IMR-90 (cell line): ENCODE data around the gene SPECC1L. TPM values are rescaled to one million over a fixed set of nuclear protein-coding genes. Genes with fewer than 3 reads are reported as not detected.

Experiments
- ATAC-seq: fragments of 200-7000 bp; cut with Tn5 transposase; 2 replicates; pipeline ENCODE4 v1.9.1; 2020; ENCODE audit warnings: low read depth, mild to moderate bottlenecking, moderate library complexity
- BruUV-seq: library from RNA; stranded (reverse); fragments of 400-500 nt; replicated peaks from 2 replicates; lab custom pipeline; 2021; lab: Mats Ljungman, UMichigan
- CTCF ChIA-PET: fragments of 300-600 bp; formaldehyde crosslinking; extraction: SDS; loops from one replicate; lab custom pipeline; 2021; ENCODE audit warnings: antibody characterized with exemption; lab: Yijun Ruan, JAX
- POLR2A ChIA-PET: fragments of 300-600 bp; sonication (Branson Sonifier 250); formaldehyde crosslinking; loops from one replicate; lab custom pipeline; 2022; ENCODE audit warnings: antibody characterized with exemption; ENCODE audit not compliant: unreplicated experiment; lab: Charles Lee
- DNase-seq: peaks from one replicate; pipeline ENCODE4 v3.0.0; 2013
- H2AFZ ChIP-seq: replicated peaks from 2 replicates; pipeline ENCODE3; 2013; ENCODE audit warnings: low read length, mild to moderate bottlenecking; ENCODE audit not compliant: poor library complexity
- H2AK5ac ChIP-seq: 2 replicates; pipeline ENCODE4 v1.6.1; 2013; ENCODE audit warnings: low read depth, low read length, inconsistent platforms
- H2AK9ac ChIP-seq: replicated peaks from 2 replicates; pipeline ENCODE3; 2013; ENCODE audit warnings: mild to moderate bottlenecking, low read depth, low read length, moderate library complexity; ENCODE audit not compliant: poor library complexity
- H2BK120ac ChIP-seq: 2 replicates; pipeline ENCODE4 v1.6.1; 2013; ENCODE audit warnings: low read depth, low read length, inconsistent platforms
- H2BK15ac ChIP-seq: 3 replicates; pipeline ENCODE4 v1.6.1; 2013; ENCODE audit warnings: low read depth, low read length, inconsistent platforms
- H2BK20ac ChIP-seq: 2 replicates; pipeline ENCODE4 v1.6.1; 2013; ENCODE audit warnings: low read depth, mild to moderate bottlenecking, inconsistent platforms, low read length, moderate library complexity
- H2BK5ac ChIP-seq: 2 replicates; pipeline ENCODE4 v1.6.1; 2013; ENCODE audit warnings: mild to moderate bottlenecking, low read depth, low read length, inconsistent platforms; ENCODE audit not compliant: poor library complexity, severe bottlenecking
- H3K14ac ChIP-seq: replicated peaks from 2 replicates; pipeline ENCODE4 v1.6.1; 2013; ENCODE audit warnings: low read depth, low read length, inconsistent platforms
- H3K18ac ChIP-seq: 2 replicates; pipeline ENCODE4 v1.6.1; 2013; ENCODE audit warnings: low read depth, low read length, control low read depth
- H3K23ac ChIP-seq: 2 replicates; pipeline ENCODE4 v1.6.1; 2013; ENCODE audit warnings: low read depth, low read length, inconsistent platforms
- H3K27ac ChIP-seq: 2 replicates; pipeline ENCODE4 v1.5.1; 2013; ENCODE audit warnings: mild to moderate bottlenecking, control low read depth, low read length; ENCODE audit not compliant: insufficient read depth
- H3K27me3 ChIP-seq: 2 replicates; pipeline ENCODE4 v1.6.1; 2013; ENCODE audit warnings: low read length; ENCODE audit not compliant: control insufficient read depth, insufficient read depth
- H3K36me3 ChIP-seq: 2 replicates; pipeline ENCODE4 v1.6.1; 2013; ENCODE audit warnings: low read length, mixed read lengths; ENCODE audit not compliant: control insufficient read depth, insufficient read depth
- H3K4ac ChIP-seq: 2 replicates; pipeline ENCODE4 v1.6.1; 2013; ENCODE audit warnings: low read depth, low read length, inconsistent platforms
- H3K4me1 ChIP-seq: 2 replicates; pipeline ENCODE4 v1.6.1; 2013; ENCODE audit warnings: low read length, mixed read lengths; ENCODE audit not compliant: control insufficient read depth, insufficient read depth
- H3K4me2 ChIP-seq: 2 replicates; pipeline ENCODE4 v1.6.1; 2013; ENCODE audit warnings: low read depth, mild to moderate bottlenecking, control low read depth, low read length, moderate library complexity
- H3K4me3 ChIP-seq: 2 replicates; pipeline ENCODE4 v1.5.1; 2013; ENCODE audit warnings: low read depth, mild to moderate bottlenecking, control low read depth, low read length, moderate library complexity; ENCODE audit not compliant: insufficient read depth
- H3K56ac ChIP-seq: 2 replicates; pipeline ENCODE4 v1.6.1; 2013; ENCODE audit warnings: low read length, inconsistent platforms; ENCODE audit not compliant: insufficient read depth; ENCODE audit errors: extremely low read depth
- H3K79me1 ChIP-seq, 2 experiments: 2 replicates each; pipeline ENCODE4 v1.6.1; 2013; ENCODE audit warnings: low read length in 2 of 2, inconsistent platforms in 1 of 2, low read depth in 1 of 2
- H3K9ac ChIP-seq: 2 replicates; pipeline ENCODE4 v1.6.1; 2013; ENCODE audit warnings: low read depth, low read length, control low read depth
- H3K9me1 ChIP-seq: 2 replicates; pipeline ENCODE4 v1.6.1; 2013; ENCODE audit warnings: low read length, inconsistent platforms; ENCODE audit not compliant: insufficient read depth
- H3K9me3 ChIP-seq: 2 replicates; pipeline ENCODE4 v1.6.1; 2013; ENCODE audit warnings: low read length; ENCODE audit not compliant: control insufficient read depth, insufficient read depth
- H4K20me1 ChIP-seq: 2 replicates; pipeline ENCODE4 v1.6.1; 2013; ENCODE audit warnings: low read length, inconsistent platforms; ENCODE audit not compliant: insufficient read depth
- H4K5ac ChIP-seq: 2 replicates; pipeline ENCODE4 v1.6.1; 2013; ENCODE audit warnings: mild to moderate bottlenecking, low read depth, low read length, control low read depth
- H4K8ac ChIP-seq, 2 experiments: 2 replicates each; pipeline ENCODE4 v1.6.1; 2013; ENCODE audit warnings: low read depth in 2 of 2, low read length in 2 of 2, control low read depth in 1 of 2, inconsistent platforms in 1 of 2
- H4K91ac ChIP-seq: 2 replicates; pipeline ENCODE4 v1.6.1; 2013; ENCODE audit warnings: low read depth, low read length, inconsistent platforms; ENCODE audit not compliant: insufficient read depth
- BHLHE40 ChIP-seq: fragments of 150-350 bp; IDR thresholded peaks from 2 replicates; pipeline ENCODE4 v1.6.1; 2016; ENCODE audit warnings: mild to moderate bottlenecking, low read depth, low read length
- FOS ChIP-seq: fragments of 150-350 bp; IDR thresholded peaks from 2 replicates; pipeline ENCODE4 v1.6.1; 2016; ENCODE audit warnings: low read depth, low read length
- MAFK ChIP-seq: IDR thresholded peaks from 2 replicates; pipeline ENCODE4 v1.6.1; 2012; ENCODE audit warnings: low read depth, low read length, improper control_type of control experiment
- MAZ ChIP-seq: IDR thresholded peaks from 2 replicates; pipeline ENCODE4 v1.6.1; 2012; ENCODE audit warnings: low read depth, mild to moderate bottlenecking, low read length, improper control_type of control experiment, moderate library complexity, borderline replicate concordance
- POLR2A ChIP-seq: IDR thresholded peaks from 2 replicates; pipeline ENCODE4 v1.6.1; 2012; ENCODE audit warnings: mild to moderate bottlenecking, low read depth, low read length
- RFX5 ChIP-seq: IDR thresholded peaks from 2 replicates; pipeline ENCODE4 v1.8.0; 2012; ENCODE audit warnings: low read depth, mild to moderate bottlenecking, low read length, moderate library complexity
- WGBS, 2 experiments: methylation state at CpG; one replicate each; pipeline versions ENCODE4 v1.1.5 to v1.1.7; 2013; ENCODE audit warnings: missing lambda C conversion rate in 2 of 2; ENCODE audit not compliant: insufficient read length in 1 of 2; ENCODE audit errors: extremely low coverage in 2 of 2; 5-methylcytosine and 5-hydroxymethylcytosine counted together
- dilution Hi-C: fragments of 300-500 bp; cut with HindIII; formaldehyde crosslinking; loops from one replicate; pipeline ENCODE4 v1.14.3; 2018; ENCODE audit warnings: low sequenced_read_pairs; ENCODE audit not compliant: unreplicated experiment
- in situ Hi-C: fragments of 300-500 bp; cut with MboI; formaldehyde crosslinking; loops from 3 replicates; pipeline ENCODE4 v1.14.3; 2019; ENCODE audit warnings: low sequenced_read_pairs, inconsistent platforms, mixed read lengths
- intact Hi-C: fragments of 100-400 bp; cut with micrococcal nuclease; formaldehyde crosslinking; loops from 2 replicates; pipeline ENCODE4 v1.10.0; 2022
- polyA plus RNA-seq, 3 experiments: library from polyadenylated mRNA; depleted of rRNA; stranded (reverse); fragments of >200 nt; gene quantifications; 2 replicates each; pipeline ENCODE4 v1.2.3, GENCODE V29; 2012; ENCODE audit warnings: low replicate concordance in 1 of 3
- total RNA-seq: library from RNA; depleted of rRNA; stranded (reverse); fragments of >200 nt; gene quantifications from 2 replicates; pipeline ENCODE4 v1.2.3, GENCODE V29; 2012
- TF ChIP-seq, protein P1 (sequence below): conservative IDR thresholded peaks from 2 replicates; pipeline ENCODE4 v1.5.1; 2012; ENCODE audit warnings: mild to moderate bottlenecking, low read depth, low read length, improper control_type of control experiment

SPECC1L gene
- total and polyA plus RNA-seq, 2 of the 4 experiments (the other 2 are of a cell fraction), result 18.7 to 44.1 TPM

GRCh38 chr22:24247011-24247507 lies 23.6 kb upstream of the SPECC1L start:
- H2BK5ac ChIP-seq, result peak overlapping the region; percentile 83
- H3K56ac ChIP-seq, result peak overlapping the region; percentile 84
- H3K23ac ChIP-seq, result peak overlapping the region; percentile 85
- H3K36me3 ChIP-seq, result no peaks in the 10 kb centered on the region
- H2AK5ac ChIP-seq, result peak overlapping the region; percentile 97
- no peaks in the 10 kb centered on the region for H4K20me1 ChIP-seq
- peak overlapping the region; percentile 95 for H2AK9ac ChIP-seq
- DNase-seq, result peak; percentile 7
- CTCF ChIA-PET, result interaction anchor here (0.6 to 1.2 kb wide), 5 partner anchors 42 to 62 kb away, joined by 3 to 13 read pairs (median 3); no protein-coding TSS in a partner anchor
- peak overlapping the region; percentile 97 for H2BK120ac ChIP-seq
- peak overlapping the region; percentile 98 for H4K91ac ChIP-seq
- in situ Hi-C loops, result no loop called here
- peak overlapping the region; percentile 0; the same call in 1 of the 2 replicates for H3K4me2 ChIP-seq
- H3K27ac ChIP-seq, result peak overlapping the region; percentile 93
- ATAC-seq, result peak; percentile 13; the same call in 1 of the 2 replicates
- no peaks in the 10 kb centered on the region for H3K9me3 ChIP-seq
- TF ChIP-seq MAZ (no peak), POLR2A (0 out of 2 replicates have a peak, but pooled peaks have one; percentile 23), MAFK (no peak), FOS (no peak), RFX5 (no peak), BHLHE40 (no peak)
- TF ChIP-seq, protein P1, sequence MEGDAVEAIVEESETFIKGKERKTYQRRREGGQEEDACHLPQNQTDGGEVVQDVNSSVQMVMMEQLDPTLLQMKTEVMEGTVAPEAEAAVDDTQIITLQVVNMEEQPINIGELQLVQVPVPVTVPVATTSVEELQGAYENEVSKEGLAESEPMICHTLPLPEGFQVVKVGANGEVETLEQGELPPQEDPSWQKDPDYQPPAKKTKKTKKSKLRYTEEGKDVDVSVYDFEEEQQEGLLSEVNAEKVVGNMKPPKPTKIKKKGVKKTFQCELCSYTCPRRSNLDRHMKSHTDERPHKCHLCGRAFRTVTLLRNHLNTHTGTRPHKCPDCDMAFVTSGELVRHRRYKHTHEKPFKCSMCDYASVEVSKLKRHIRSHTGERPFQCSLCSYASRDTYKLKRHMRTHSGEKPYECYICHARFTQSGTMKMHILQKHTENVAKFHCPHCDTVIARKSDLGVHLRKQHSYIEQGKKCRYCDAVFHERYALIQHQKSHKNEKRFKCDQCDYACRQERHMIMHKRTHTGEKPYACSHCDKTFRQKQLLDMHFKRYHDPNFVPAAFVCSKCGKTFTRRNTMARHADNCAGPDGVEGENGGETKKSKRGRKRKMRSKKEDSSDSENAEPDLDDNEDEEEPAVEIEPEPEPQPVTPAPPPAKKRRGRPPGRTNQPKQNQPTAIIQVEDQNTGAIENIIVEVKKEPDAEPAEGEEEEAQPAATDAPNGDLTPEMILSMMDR, result no peak
- H3K4me1 ChIP-seq, result peaks cover 39% of the 10 kb centered on the region
- peak overlapping the region; percentile 83 for H2AFZ ChIP-seq
- H3K4me3 ChIP-seq, result no peak overlapping the region
- peak overlapping the region; percentile 68 for H3K9ac ChIP-seq
- peaks cover 12% of the 10 kb centered on the region for H3K9me1 ChIP-seq
- H3K4ac ChIP-seq, result peak overlapping the region; percentile 97
- 48% methylated on average over 3 of the region's 6 CpGs; no CpG with 5 or more reads in 1 of the 2 experiments for WGBS, 2 experiments
- H3K27me3 ChIP-seq, result no peaks in the 10 kb centered on the region
- POLR2A ChIA-PET, result no interaction called here
- H3K18ac ChIP-seq, result peak overlapping the region; percentile 65
- dilution Hi-C loops, result no loop called here
- peak overlapping the region; percentile 66 for H4K5ac ChIP-seq
- H2BK15ac ChIP-seq, result peak overlapping the region; percentile 85
- H4K8ac ChIP-seq, result peak overlapping the region; percentile 95 to 97
- H3K14ac ChIP-seq, result peak overlapping the region; percentile 90
- peaks cover 0 to 23% of the 10 kb centered on the region in 2 experiments; a peak in 2 of 4 replicates for H3K79me1 ChIP-seq
- H2BK20ac ChIP-seq, result peak overlapping the region; percentile 97
- no TSS peak for BruUV-seq
- intact Hi-C loops, result loop anchor here (1.0 to 10.0 kb wide), 3 partner anchors 40 to 262 kb away; partner anchors contain the start of gene GSTT2
